ENCODE results near the gene CNTD1.

- TF ChIP-seq BHLHE40 (IDR thresholded peaks at IDR 0.05; ENCODE audit: low read depth, low read length) (no peak), SMC3 (IDR thresholded peaks at IDR 0.05; ENCODE audit: low read depth, low read length) (no peak), CTCF (conservative IDR thresholded peaks at IDR 0.05; ENCODE audit: low read depth, low read length) (no peak), POLR2A (IDR thresholded peaks at IDR 0.05; ENCODE audit: low read depth, low read length) (no peak), MAFK (IDR thresholded peaks at IDR 0.05; ENCODE audit: low read depth, low read length) (no peak), RCOR1 (IDR thresholded peaks at IDR 0.05; ENCODE audit: insufficient replicate concordance, low read length) (no peak), FOS (IDR thresholded peaks at IDR 0.05; ENCODE audit: low read depth, low read length) (no peak), RAD21 (IDR thresholded peaks at IDR 0.05; ENCODE audit: low read length) (no peak), CEBPB (IDR thresholded peaks at IDR 0.05; ENCODE audit: low read depth, low read length) (no peak), MXI1 (IDR thresholded peaks at IDR 0.05; ENCODE audit: borderline replicate concordance, low read depth, low read length) (no peak), ELK1 (IDR thresholded peaks at IDR 0.05; ENCODE audit: borderline replicate concordance, low read depth, low read length) (no peak), USF2 (IDR thresholded peaks at IDR 0.05; ENCODE audit: low read depth, low read length) (no peak), CHD1 (IDR thresholded peaks at IDR 0.05; ENCODE audit: low read depth, low read length) (no peak), NFE2L2 (IDR thresholded peaks at IDR 0.05; ENCODE audit: low read depth, low read length) (no peak)
Observed at GRCh38 chr17:42784409-42784808, 14.3 kb upstream of the CNTD1 start.
